ENCODE results near the gene HSPA9. TPM values are rescaled to one million over a fixed set of nuclear protein-coding genes. Genes with fewer than 3 reads are reported as not detected.

HSPA9 gene
- total RNA-seq, 1 donor from 2014 or later: 247 TPM

- no peaks in the 10 kb centered on the region for H3K27me3 Mint-ChIP-seq (ENCODE audit: low read depth)
- no peak for DNase-seq (ENCODE audit: low read depth, low spot score)
- H3K9me3 Mint-ChIP-seq: peaks cover 4% of the 10 kb centered on the region
- TF ChIP-seq, protein P1, sequence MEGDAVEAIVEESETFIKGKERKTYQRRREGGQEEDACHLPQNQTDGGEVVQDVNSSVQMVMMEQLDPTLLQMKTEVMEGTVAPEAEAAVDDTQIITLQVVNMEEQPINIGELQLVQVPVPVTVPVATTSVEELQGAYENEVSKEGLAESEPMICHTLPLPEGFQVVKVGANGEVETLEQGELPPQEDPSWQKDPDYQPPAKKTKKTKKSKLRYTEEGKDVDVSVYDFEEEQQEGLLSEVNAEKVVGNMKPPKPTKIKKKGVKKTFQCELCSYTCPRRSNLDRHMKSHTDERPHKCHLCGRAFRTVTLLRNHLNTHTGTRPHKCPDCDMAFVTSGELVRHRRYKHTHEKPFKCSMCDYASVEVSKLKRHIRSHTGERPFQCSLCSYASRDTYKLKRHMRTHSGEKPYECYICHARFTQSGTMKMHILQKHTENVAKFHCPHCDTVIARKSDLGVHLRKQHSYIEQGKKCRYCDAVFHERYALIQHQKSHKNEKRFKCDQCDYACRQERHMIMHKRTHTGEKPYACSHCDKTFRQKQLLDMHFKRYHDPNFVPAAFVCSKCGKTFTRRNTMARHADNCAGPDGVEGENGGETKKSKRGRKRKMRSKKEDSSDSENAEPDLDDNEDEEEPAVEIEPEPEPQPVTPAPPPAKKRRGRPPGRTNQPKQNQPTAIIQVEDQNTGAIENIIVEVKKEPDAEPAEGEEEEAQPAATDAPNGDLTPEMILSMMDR (conservative IDR thresholded peaks at IDR 0.05): no peak
- no peak overlapping the region for H3K27ac Mint-ChIP-seq (ENCODE audit: unreplicated experiment)
- peaks cover 27% of the 10 kb centered on the region for H3K4me1 Mint-ChIP-seq
- peaks cover 32% of the 10 kb centered on the region for H3K36me3 Mint-ChIP-seq (ENCODE audit: low read depth)
- peak overlapping the region; percentile 97 for H3K4me3 Mint-ChIP-seq
These were observed 2.0 kb downstream of the HSPA9 start for GRCh38 chr5:138573223-138573622.

DNA sequence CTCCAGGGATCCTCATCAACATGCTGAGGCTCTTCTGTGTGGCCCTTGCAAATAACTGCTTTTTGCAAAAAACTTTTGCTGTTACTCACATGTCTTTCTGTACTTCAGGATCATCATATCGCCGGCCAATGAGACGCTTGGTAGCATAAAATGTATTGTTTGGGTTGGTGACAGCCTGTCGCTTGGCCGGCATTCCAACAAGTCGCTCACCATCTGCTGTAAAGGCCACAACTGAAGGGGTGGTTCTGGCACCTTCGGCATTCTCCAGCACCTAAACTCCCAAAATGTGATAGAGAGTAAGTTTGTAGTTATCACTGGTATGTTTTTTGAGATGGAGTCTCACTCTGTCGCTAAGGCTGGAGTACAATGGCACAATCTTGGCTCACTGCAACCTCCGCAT is 4.3 kb downstream of the HSPA9 start:
- Mint-ChIP-seq H3K4me1 (peaks cover 25% of the 10 kb centered on the region), H3K36me3 (ENCODE audit: low read depth) (peaks cover 41% of the 10 kb centered on the region), H3K9me3 (peaks cover 3% of the 10 kb centered on the region), H3K4me3 (peak overlapping the region; percentile 62), H3K27me3 (ENCODE audit: low read depth) (no peaks in the 10 kb centered on the region), H3K27ac (ENCODE audit: unreplicated experiment) (peak overlapping the region; percentile 35)
- no peak for DNase-seq (ENCODE audit: low read depth, low spot score)
- TF ChIP-seq, protein P1 (conservative IDR thresholded peaks at IDR 0.05): no peak

- DNase-seq (ENCODE audit: low read depth, low spot score): no peak
- no peak overlapping the region for H3K4me3 Mint-ChIP-seq
- no peaks in the 10 kb centered on the region for H3K9me3 Mint-ChIP-seq
- H3K27me3 Mint-ChIP-seq (ENCODE audit: low read depth): no peaks in the 10 kb centered on the region
- peaks cover 40% of the 10 kb centered on the region for H3K36me3 Mint-ChIP-seq (ENCODE audit: low read depth)
- no peak overlapping the region for H3K27ac Mint-ChIP-seq (ENCODE audit: unreplicated experiment)
- peaks cover 17% of the 10 kb centered on the region for H3K4me1 Mint-ChIP-seq
- TF ChIP-seq, protein P1 (conservative IDR thresholded peaks at IDR 0.05): no peak
These were observed 5.4 kb downstream of the HSPA9 start for GRCh38 chr5:138569782-138570181.

- Mint-ChIP-seq H3K9me3 (no peaks in the 10 kb centered on the region), H3K27me3 (ENCODE audit: low read depth) (no peaks in the 10 kb centered on the region), H3K4me1 (peaks cover 4% of the 10 kb centered on the region), H3K27ac (ENCODE audit: unreplicated experiment) (no peak overlapping the region), H3K36me3 (ENCODE audit: low read depth) (peaks cover 39% of the 10 kb centered on the region), H3K4me3 (peak overlapping the region; percentile 16)
- no peak for DNase-seq (ENCODE audit: low read depth, low spot score)
- TF ChIP-seq, protein P1 (conservative IDR thresholded peaks at IDR 0.05): peak; percentile 35
These were observed 7.0 kb downstream of the HSPA9 start for GRCh38 chr5:138568061-138568824.

- peaks cover 4% of the 10 kb centered on the region for H3K4me1 Mint-ChIP-seq
- TF ChIP-seq, protein P1 (conservative IDR thresholded peaks at IDR 0.05): no peak
- peak overlapping the region; percentile 90 for H3K27ac Mint-ChIP-seq (ENCODE audit: unreplicated experiment)
- DNase-seq (ENCODE audit: low read depth, low spot score): no peak
- no peak overlapping the region for H3K4me3 Mint-ChIP-seq
- peaks cover 33% of the 10 kb centered on the region for H3K36me3 Mint-ChIP-seq (ENCODE audit: low read depth)
- no peaks in the 10 kb centered on the region for H3K27me3 Mint-ChIP-seq (ENCODE audit: low read depth)
- no peaks in the 10 kb centered on the region for H3K9me3 Mint-ChIP-seq
These were observed 8.4 kb downstream of the HSPA9 start for GRCh38 chr5:138566792-138567191.
